ENCODE data around the gene PRKCE.

Gene PRKCE

DNA sequence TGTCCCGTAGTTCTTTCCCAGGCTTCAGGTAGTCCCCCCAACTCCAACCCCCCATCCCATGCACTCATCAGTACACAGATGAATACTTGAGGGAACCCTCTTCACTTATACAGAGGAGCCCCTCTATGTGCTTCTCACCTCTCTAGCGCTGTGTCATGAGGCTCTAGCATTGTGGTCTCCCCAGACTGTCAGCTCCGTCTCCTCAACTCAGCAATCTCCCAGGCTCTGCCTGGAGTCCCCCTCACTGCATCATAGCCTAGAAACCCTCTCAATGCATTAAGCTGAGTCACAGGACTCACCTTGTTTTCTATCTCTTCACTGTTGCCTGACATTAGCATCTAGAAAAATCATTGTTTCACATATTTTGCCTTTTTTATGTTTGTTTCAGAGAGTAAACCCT is 20.2 kb upstream of the PRKCE start:
- no peak for DNase-seq (ENCODE audit: low read depth in 2 of 3, low spot score in 2 of 3)

DNA sequence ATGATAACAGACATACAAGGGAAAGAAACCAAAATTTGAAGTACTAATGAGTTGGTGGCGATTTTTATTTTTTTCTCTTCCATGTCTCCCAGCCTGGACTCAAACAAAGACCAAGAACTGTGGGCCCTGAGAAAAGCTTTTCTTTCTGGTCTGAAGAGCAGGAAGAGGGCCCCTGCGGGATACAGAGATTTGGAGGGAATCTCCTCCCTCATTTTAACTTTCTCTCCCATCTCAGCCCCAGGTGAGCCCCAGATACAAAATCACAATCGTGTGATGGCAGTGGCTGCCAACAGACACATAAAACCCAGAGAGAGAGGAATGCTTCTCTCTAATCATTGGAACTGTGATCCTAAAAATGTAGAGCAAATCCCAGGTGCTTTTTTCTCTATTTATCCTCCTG is 19.5 kb upstream of the PRKCE start:
- DNase-seq (ENCODE audit: low read depth in 2 of 3, low spot score in 2 of 3) = no peak

- no peak for DNase-seq (ENCODE audit: low read depth in 2 of 3, low spot score in 2 of 3)
Measured at GRCh38 chr2:45634223-45634622, 17.3 kb upstream of the PRKCE start.

DNA sequence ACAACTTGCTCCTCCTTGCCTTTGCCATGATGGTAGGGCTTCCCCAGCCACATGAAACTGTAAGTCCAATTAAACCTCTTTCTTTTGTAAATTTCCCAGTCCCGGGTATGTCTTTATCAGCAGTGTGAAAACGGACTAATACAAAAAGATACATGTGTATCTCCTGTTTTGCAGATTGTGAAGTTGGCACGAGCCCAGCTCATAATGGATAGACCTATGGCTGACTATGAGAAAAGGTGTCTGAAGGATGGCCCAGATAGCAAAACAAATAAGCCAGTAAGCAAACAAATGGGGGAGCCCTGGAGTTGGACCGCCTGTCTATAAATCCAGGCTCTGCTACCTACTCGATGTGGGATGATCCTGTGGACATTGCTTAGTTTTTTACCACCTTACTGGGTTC is 15.5 kb upstream of the PRKCE start:
- no peak for DNase-seq (ENCODE audit: low read depth in 2 of 3, low spot score in 2 of 3)

DNA sequence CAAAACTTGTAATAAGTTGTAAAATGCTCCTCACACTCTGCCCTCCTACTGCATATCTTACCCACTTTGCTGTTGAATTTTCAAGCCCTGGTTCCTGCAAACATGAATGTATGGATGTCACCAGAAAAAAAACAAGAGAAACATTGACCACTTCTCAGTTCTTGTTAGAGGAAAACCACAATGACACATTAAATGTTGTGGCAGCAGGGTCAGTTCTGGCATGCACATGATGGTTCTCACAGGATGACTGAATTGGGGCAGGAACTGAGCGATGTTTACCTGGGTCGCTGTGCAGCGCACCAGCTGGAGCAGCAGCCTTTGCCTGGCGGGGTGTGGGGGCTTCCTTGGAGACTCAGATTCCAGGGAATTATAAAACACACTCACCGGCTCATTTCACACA is 14.0 kb upstream of the PRKCE start:
- no peak for DNase-seq (ENCODE audit: low read depth in 2 of 3, low spot score in 2 of 3)

- no peak for DNase-seq (ENCODE audit: low read depth in 2 of 3, low spot score in 2 of 3)
Measured at GRCh38 chr2:45640576-45640975, 10.9 kb upstream of the PRKCE start.

DNA sequence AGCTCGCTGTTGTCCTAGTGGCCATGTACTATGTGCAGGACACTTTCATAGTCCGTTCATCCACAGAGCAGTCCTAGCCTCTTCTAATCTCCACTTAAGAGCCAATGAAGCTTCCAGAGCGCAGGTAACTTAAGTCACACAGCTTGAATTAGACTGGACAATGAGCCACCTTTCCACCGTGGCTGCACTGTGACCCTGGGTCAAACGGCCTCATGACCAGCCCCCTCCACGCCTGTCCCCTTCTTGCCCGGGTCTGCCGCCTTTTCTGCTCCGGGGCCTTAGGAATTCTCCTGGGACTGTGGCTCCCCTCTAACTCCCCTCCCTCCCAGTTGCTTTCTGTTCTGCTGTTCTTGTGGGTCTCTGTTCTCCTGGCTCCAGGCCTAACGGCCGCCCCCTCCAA is 8.4 kb upstream of the PRKCE start:
- DNase-seq (ENCODE audit: low read depth in 2 of 3, low spot score in 2 of 3) = no peak

GRCh38 chr2:45643543-45644542 is 7.6 kb upstream of the PRKCE start:
- peak; percentile 49 to 70 (median 67) for DNase-seq (ENCODE audit: low read depth in 2 of 3, low spot score in 2 of 3)

- DNase-seq (ENCODE audit: low read depth in 2 of 3, low spot score in 2 of 3) = no peak
Measured at GRCh38 chr2:45646289-45646688, 5.2 kb upstream of the PRKCE start.

- no peak for DNase-seq (ENCODE audit: low read depth in 2 of 3, low spot score in 2 of 3)
Measured at GRCh38 chr2:45647356-45647755, 4.1 kb upstream of the PRKCE start.

DNA sequence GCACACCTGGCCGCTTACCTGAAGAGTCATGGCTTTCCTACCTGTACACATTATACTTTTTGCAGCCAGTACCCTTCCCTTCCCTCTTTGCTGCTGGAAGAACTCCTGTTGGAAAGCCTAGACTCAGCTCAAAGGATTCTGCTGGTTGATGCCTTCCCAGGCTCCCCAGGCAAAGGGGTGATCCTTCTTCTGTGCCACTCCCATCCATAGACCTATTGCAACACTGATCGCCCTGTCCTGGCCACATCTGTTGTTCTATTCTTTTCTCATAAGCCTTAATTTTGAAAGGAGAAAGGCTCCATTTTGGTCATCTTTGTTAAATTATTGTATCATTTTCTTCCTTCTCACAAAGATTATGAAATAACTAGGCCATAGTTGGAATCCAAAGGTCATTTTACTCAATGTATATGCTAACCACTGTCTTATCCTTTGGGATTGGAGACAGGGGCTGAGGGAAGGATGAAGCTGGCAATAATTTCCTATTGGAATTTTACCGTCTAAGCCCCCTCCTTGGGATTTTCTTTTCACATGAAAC is 3.4 kb upstream of the PRKCE start:
- no peak for DNase-seq (ENCODE audit: low read depth in 2 of 3, low spot score in 2 of 3)

DNA sequence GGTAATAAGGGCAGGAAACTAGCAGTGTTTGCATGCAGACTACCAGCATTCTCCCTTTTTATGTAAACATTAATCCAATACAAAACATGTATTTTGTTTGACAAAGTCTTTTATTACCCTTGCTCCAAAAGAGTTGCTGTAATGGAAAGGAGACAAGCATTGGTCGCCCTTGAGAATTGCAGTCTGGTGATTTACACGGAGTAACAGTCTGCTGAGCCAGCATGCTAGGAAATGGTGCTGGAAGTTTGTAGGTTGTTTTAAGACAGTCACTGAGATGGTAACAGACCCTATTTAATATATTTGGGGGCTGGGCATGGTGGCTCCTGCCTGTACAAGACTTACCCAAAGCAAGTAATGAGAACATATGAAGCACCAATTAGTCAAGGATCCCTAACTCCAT is 2.8 kb upstream of the PRKCE start:
- DNase-seq (ENCODE audit: low read depth in 2 of 3, low spot score in 2 of 3) = no peak

- DNase-seq (ENCODE audit: low read depth in 2 of 3, low spot score in 2 of 3) = no peak
Measured at GRCh38 chr2:45649462-45649857, 2.0 kb upstream of the PRKCE start.

- DNase-seq (ENCODE audit: low read depth in 2 of 3, low spot score in 2 of 3) = peak; percentile 13 to 41 (median 33)
Measured at GRCh38 chr2:45649858-45650811, 1.3 kb upstream of the PRKCE start.

DNA sequence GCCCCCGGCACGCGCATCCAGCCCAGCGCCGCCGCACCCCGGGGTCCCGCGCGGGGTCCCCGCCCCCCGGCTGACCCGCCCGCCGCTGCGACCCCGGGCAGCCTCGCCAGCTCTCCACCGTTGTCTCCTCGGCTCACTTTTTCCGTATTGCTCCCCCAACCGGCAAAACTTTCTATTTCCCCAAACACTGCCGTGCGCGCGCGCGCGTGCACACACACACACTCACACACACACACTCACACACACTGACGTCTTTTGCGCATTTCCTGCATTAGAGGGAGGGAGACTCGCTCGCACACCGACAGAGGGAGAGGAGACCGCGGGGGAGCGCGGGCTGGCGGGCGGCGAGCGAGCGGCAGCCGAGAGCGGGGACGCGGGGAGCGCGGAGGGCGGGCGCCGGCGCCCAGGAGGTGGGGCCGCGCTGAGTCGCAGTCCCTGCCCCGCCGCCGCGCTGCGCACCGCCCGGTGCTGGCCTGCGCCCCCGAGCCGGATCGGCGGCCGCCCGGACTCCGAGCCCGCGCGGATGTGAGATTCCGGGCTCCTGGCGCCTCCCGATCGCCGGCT is 542 bp upstream of the PRKCE start:
- DNase-seq (ENCODE audit: low read depth in 2 of 3, low spot score in 2 of 3) = peak; percentile 65 to 80 (median 72)

DNA sequence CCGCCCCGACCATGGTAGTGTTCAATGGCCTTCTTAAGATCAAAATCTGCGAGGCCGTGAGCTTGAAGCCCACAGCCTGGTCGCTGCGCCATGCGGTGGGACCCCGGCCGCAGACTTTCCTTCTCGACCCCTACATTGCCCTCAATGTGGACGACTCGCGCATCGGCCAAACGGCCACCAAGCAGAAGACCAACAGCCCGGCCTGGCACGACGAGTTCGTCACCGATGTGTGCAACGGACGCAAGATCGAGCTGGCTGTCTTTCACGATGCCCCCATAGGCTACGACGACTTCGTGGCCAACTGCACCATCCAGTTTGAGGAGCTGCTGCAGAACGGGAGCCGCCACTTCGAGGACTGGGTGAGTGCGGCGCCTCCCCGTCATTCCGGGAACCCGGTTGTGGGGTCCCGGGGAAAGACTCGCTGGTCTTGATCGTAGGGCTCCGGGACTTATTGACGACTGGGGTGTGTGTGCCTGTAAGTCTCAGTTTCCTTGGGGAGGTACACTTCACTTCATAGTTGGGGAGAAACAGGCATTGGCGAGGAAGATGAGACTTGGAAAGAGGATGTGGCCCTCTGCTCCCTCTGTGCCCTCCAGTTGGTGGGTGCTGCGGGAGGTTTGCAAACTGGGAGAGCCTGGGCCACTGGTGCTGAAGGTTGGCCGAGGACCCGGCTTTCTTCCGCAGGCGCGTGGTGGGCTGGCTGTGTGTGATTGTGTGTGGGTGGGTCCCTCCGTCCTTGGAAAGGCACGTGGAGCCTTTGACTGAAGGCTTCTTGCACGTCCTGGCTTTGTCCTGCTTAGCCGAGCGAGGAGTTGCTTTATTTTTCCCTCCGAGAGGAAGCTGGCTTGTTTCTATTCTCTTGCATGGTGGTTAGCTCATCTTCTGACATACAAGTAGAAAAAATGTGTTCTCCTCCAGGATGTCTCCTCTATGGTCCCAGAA is 886 bp downstream of the PRKCE start:
- peak in 2 of 3 experiments; percentile 18 to 25 for DNase-seq (ENCODE audit: low read depth in 2 of 3, low spot score in 2 of 3)

DNA sequence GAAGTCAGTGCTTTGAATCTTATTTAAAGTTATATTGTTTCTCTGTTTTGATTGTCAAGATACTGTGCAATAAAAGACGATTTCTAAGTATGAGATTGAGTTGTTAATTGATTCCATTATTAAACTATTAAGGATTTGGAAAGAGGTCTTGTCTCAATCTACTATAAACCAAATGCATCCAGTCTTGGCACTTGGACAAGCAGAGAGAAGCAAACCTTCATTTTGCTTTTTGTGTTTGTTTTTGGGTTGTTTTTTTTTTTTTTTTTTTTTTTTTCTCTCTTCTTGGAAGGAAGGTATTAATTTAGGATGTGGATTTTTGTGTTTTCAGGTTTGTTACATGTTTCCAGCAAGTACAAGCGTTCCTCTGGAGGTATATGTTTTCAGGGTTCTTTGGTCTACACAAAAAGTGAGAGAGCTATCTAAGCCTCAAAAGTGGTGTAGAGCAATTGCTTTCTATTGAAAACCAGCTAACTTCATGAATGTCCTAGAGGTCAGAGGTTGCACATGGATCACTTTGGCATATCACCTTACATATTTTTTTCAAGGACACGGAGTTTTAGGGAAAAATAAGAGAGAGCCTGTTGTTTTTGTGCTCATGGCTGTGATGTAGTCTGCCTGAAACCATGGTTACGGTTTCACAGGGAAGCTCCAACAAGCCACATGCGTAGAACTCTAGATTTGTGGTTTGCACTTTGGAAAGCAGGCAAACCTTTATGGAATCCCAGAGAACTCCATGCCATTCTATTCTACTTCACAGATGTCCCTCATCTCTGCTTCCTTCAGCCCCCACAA is 1.8 kb downstream of the PRKCE start:
- no peak for DNase-seq (ENCODE audit: low read depth in 2 of 3, low spot score in 2 of 3)

GRCh38 chr2:45654250-45654649 is 2.8 kb downstream of the PRKCE start:
- DNase-seq (ENCODE audit: low read depth in 2 of 3, low spot score in 2 of 3) = no peak

DNA sequence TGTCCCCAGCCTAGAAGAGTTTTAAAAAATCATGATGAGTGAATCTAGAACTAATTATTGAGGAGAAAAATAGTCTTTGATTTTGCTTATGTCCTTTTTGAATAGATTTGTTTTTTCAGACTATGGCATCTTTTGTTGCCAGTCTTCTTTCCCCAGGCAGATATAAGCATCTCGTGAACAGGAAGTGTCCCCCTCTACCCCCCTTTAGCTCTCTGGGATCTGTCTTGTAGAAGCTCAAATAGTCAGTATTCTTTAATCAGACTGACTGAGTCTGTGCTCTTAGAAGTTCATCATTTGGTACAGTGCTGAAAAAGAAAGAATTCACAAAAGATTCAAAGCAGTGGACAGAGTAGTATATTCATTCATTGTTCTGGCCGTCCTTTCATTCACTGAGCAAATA is 10.4 kb downstream of the PRKCE start:
- DNase-seq (ENCODE audit: low read depth in 2 of 3, low spot score in 2 of 3) = no peak
